GM13977 (cell line): ENCODE results near the gene ULK4.

Experiments used
- DNase-seq: peaks from one replicate; pipeline ENCODE4 v3.0.0; 2012; ENCODE audit warnings: low spot score
- CTCF ChIP-seq: IDR thresholded peaks from 2 replicates; pipeline ENCODE4 v1.5.1; 2012; ENCODE audit warnings: mild to moderate bottlenecking, control low read depth; ENCODE audit not compliant: insufficient read depth; ENCODE audit errors: extremely low read depth, missing control alignments
- in situ Hi-C: fragments of 300-500 bp; cut with MboI; formaldehyde crosslinking; loops from one replicate; pipeline ENCODE4 v1.12.0; 2022; ENCODE audit warnings: low sequenced_read_pairs, low pct_unique_long_range_greater_than_20kb, mixed read lengths, inconsistent platforms; ENCODE audit not compliant: unreplicated experiment

The ULK4 gene

GRCh38 chr3:41339758-41340157, 622.1 kb downstream of the ULK4 start:
- no peak for TF ChIP-seq CTCF
- no peak for DNase-seq
- in situ Hi-C loops, result no loop called here

- in situ Hi-C loops, result no loop called here
- DNase-seq, result no peak
- TF ChIP-seq CTCF, result no peak
Measured at GRCh38 chr3:41338276-41338675, 623.6 kb downstream of the ULK4 start.

GRCh38 chr3:41334426-41334825, 627.5 kb downstream of the ULK4 start:
- DNase-seq, result no peak
- in situ Hi-C loops, result no loop called here

GRCh38 chr3:41331041-41331440, 630.9 kb downstream of the ULK4 start:
- in situ Hi-C loops, result no loop called here
- DNase-seq, result no peak
- TF ChIP-seq CTCF, result no peak

More at GRCh38 chr3:41334426-41334825, 627.5 kb downstream of the ULK4 start:
- no peak for TF ChIP-seq CTCF

GRCh38 chr3:41330465-41330864, 631.4 kb downstream of the ULK4 start:
- in situ Hi-C loops, result no loop called here
- no peak for TF ChIP-seq CTCF
- DNase-seq, result no peak

GRCh38 chr3:41329881-41330280, 632.0 kb downstream of the ULK4 start:
- TF ChIP-seq CTCF, result no peak
- in situ Hi-C loops, result no loop called here
- no peak for DNase-seq

GRCh38 chr3:41328926-41329325, 633.0 kb downstream of the ULK4 start:
- TF ChIP-seq CTCF, result no peak
- no peak for DNase-seq
- in situ Hi-C loops, result no loop called here
